K562 (cell line): ENCODE data around the gene PRDM10. TPM values are rescaled to one million over a fixed set of nuclear protein-coding genes. Genes with fewer than 3 reads are reported as not detected.

ENCODE experiments used
- ARID2 ChIP-seq: fragments of 450-650 bp; IDR thresholded peaks from 2 replicates; pipeline ENCODE4 v1.6.1; 2017; ENCODE audit warnings: antibody characterized with exemption, mild to moderate bottlenecking
- CBFA2T2 ChIP-seq: fragments of 450-650 bp; conservative IDR thresholded peaks from 2 replicates; pipeline ENCODE4 v1.6.1; 2017; ENCODE audit warnings: mild to moderate bottlenecking
- E2F3 ChIP-seq: fragments of 250-450 bp; sonication (Bioruptor Pico); IDR thresholded peaks from 2 replicates; pipeline ENCODE4 v1.4.0; 2020; ENCODE audit warnings: mild to moderate bottlenecking
- ELF4 ChIP-seq: fragments of 450-650 bp; formaldehyde crosslinking; IDR thresholded peaks from 2 replicates; pipeline ENCODE4 v1.4.0; 2022; ENCODE audit warnings: missing genetic modification characterization
- GTF2F1 ChIP-seq: IDR thresholded peaks from 2 replicates; pipeline ENCODE4 v1.6.1; 2011; ENCODE audit warnings: low read depth, low read length, improper control_type of control experiment
- LCOR ChIP-seq: sonication (generic); formaldehyde crosslinking; IDR thresholded peaks from 2 replicates; pipeline ENCODE4 v1.8.0; 2022; ENCODE audit warnings: mild to moderate bottlenecking, missing genetic modification reagents
- NR3C1 ChIP-seq: sonication (generic); formaldehyde crosslinking; IDR thresholded peaks from 2 replicates; pipeline ENCODE4 v1.8.1; 2022; ENCODE audit warnings: missing genetic modification reagents
- SMAD2 ChIP-seq: fragments of 150-350 bp; IDR thresholded peaks from 2 replicates; pipeline ENCODE4 v1.6.1; 2014; ENCODE audit warnings: low read depth, mild to moderate bottlenecking, low read length
- SMARCA4 ChIP-seq: fragments of 450-650 bp; IDR thresholded peaks from 2 replicates; pipeline ENCODE4 v1.6.1; 2016
- SRSF9 ChIP-seq: fragments of 200-400 bp; formaldehyde crosslinking; IDR thresholded peaks from 2 replicates; pipeline ENCODE4 v1.6.1; 2017; ENCODE audit warnings: low read depth, low read length, borderline replicate concordance
- ZKSCAN1 ChIP-seq: fragments of 150-350 bp; IDR thresholded peaks from 2 replicates; pipeline ENCODE4 v1.6.1; 2016; ENCODE audit warnings: low read depth, low read length
- ZNF316 ChIP-seq: fragments of 450-650 bp; IDR thresholded peaks from 2 replicates; pipeline ENCODE4 v1.6.1; 2016
- ZNF431 ChIP-seq: sonication (generic); formaldehyde crosslinking; IDR thresholded peaks from 2 replicates; pipeline ENCODE4 v1.8.0; 2022; ENCODE audit warnings: mild to moderate bottlenecking, missing genetic modification reagents
- ZNF785 ChIP-seq: fragments of 250-450 bp; sonication (Bioruptor Pico); IDR thresholded peaks from 2 replicates; pipeline ENCODE4 v1.4.0; 2020; ENCODE audit warnings: mild to moderate bottlenecking
- polyA plus RNA-seq, 8 experiments: library from polyadenylated mRNA; depleted of rRNA in 4 of 8; stranded (reverse) in 5 of 8; unstranded in 3 of 8; fragments of >200 nt; fragmentation: Nextera tagmentation in 2 of 8; fragmentation: Illumina TruSeq in 1 of 8; extraction: Ambion mirVana in 2 of 8; extraction: Trizol in 1 of 8; gene quantifications; 2 replicates each; pipeline versions ENCODE4 v1.2.1 to v1.2.3, GENCODE V29; 2011 to 2014; ENCODE audit warnings: inconsistent platforms in 1 of 8, missing spikeins in 1 of 8
- total RNA-seq, 7 experiments: library from RNA; depleted of rRNA in 6 of 7; stranded (reverse); fragments of >200 nt in 6 of 7; fragmentation: Illumina TruSeq in 2 of 7; extraction: Trizol in 2 of 7; gene quantifications; 2 replicates each; pipeline versions ENCODE4 v1.2.1 to v1.2.3, GENCODE V29; 2011 to 2021; ENCODE audit warnings: low replicate concordance in 1 of 7
- TF ChIP-seq, protein P1 (sequence below): sonication (generic); formaldehyde crosslinking; IDR thresholded peaks from 2 replicates; pipeline ENCODE4 v1.8.0; 2023; ENCODE audit warnings: missing genetic modification reagents, mild to moderate bottlenecking, borderline replicate concordance
- TF ChIP-seq, protein P2 (sequence below), 2 experiments: fragments of 450-650 bp; conservative IDR thresholded peaks; 2 replicates each; pipeline ENCODE4 v1.6.1; 2017; ENCODE audit warnings: mild to moderate bottlenecking in 2 of 2, moderate library complexity in 2 of 2
- TF ChIP-seq, protein P3 (sequence below): fragments of 250-450 bp; sonication (Bioruptor Pico); IDR thresholded peaks from 2 replicates; pipeline ENCODE4 v1.4.0; 2020; ENCODE audit warnings: mild to moderate bottlenecking, moderate library complexity

The PRDM10 gene
- total and polyA plus RNA-seq, 9 of the 15 experiments (the other 6 are each of a cell fraction or from before 2014, with no cell fraction given) = 0.89 to 9.3 (median 4.5) TPM

DNA sequence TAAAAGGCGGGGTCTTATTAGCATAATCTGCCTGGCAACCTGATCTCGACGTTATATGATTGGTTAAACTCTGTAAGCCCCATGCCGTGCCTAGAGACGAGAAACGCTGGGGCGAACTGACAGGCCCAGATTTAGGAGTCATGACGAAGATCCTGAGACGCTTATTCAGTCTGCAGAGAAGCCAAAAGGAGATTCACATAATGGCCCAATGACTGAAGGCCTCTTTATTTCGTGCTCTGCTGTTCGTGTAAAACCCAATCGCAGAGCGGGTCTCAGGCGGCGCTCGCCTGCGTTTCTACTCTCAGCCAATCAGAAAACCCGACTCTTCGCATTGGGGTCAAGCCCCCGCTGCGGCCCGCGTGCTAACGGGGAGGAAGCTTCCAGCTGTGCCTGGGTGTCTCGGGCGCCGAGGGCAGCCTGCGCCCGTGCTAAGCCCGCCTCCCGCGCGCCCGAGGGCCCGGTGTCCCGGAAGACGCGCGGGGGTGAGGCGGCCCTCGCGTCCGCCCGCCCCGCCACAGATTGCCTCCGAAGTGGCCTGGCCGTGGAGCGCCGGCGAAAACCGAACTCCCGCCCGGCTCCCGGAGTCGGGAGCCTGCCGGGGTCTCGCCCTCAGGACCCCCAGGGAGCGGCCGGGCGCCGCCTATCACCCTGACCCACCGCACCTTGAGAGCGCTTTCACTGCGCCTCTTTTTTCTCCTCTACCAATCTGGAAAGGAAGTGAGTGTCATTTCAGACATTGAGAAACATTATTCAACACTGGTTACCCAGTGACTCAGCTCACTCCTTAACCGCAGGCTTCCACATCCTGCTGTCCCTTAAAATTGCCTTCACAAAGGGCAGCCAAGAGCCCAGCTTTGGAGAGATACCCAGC lies 446 bp upstream of the PRDM10 start (continued):
- TF ChIP-seq ZNF431 = no peak
- no peak for TF ChIP-seq CBFA2T2
- no peak for TF ChIP-seq SMAD2
- no peak for TF ChIP-seq ELF4
- TF ChIP-seq, protein P1, sequence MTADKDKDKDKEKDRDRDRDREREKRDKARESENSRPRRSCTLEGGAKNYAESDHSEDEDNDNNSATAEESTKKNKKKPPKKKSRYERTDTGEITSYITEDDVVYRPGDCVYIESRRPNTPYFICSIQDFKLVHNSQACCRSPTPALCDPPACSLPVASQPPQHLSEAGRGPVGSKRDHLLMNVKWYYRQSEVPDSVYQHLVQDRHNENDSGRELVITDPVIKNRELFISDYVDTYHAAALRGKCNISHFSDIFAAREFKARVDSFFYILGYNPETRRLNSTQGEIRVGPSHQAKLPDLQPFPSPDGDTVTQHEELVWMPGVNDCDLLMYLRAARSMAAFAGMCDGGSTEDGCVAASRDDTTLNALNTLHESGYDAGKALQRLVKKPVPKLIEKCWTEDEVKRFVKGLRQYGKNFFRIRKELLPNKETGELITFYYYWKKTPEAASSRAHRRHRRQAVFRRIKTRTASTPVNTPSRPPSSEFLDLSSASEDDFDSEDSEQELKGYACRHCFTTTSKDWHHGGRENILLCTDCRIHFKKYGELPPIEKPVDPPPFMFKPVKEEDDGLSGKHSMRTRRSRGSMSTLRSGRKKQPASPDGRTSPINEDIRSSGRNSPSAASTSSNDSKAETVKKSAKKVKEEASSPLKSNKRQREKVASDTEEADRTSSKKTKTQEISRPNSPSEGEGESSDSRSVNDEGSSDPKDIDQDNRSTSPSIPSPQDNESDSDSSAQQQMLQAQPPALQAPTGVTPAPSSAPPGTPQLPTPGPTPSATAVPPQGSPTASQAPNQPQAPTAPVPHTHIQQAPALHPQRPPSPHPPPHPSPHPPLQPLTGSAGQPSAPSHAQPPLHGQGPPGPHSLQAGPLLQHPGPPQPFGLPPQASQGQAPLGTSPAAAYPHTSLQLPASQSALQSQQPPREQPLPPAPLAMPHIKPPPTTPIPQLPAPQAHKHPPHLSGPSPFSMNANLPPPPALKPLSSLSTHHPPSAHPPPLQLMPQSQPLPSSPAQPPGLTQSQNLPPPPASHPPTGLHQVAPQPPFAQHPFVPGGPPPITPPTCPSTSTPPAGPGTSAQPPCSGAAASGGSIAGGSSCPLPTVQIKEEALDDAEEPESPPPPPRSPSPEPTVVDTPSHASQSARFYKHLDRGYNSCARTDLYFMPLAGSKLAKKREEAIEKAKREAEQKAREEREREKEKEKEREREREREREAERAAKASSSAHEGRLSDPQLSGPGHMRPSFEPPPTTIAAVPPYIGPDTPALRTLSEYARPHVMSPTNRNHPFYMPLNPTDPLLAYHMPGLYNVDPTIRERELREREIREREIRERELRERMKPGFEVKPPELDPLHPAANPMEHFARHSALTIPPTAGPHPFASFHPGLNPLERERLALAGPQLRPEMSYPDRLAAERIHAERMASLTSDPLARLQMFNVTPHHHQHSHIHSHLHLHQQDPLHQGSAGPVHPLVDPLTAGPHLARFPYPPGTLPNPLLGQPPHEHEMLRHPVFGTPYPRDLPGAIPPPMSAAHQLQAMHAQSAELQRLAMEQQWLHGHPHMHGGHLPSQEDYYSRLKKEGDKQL (CRISPR knock-in tag) = no peak
- TF ChIP-seq SRSF9 = no peak
- TF ChIP-seq LCOR (CRISPR knock-in tag) = no peak
- peak; percentile 81 for TF ChIP-seq SMARCA4
- 0 out of 2 replicates have a peak, but pooled peaks have one; percentile 36 for TF ChIP-seq ZKSCAN1
- peak; percentile 88; the same call in 1 of the 2 replicates for TF ChIP-seq GTF2F1
- 0 out of 2 replicates have a peak, but pooled peaks have one; percentile 61 for TF ChIP-seq NR3C1 (CRISPR knock-in tag)
- TF ChIP-seq E2F3 = no peak
- TF ChIP-seq, protein P2, sequence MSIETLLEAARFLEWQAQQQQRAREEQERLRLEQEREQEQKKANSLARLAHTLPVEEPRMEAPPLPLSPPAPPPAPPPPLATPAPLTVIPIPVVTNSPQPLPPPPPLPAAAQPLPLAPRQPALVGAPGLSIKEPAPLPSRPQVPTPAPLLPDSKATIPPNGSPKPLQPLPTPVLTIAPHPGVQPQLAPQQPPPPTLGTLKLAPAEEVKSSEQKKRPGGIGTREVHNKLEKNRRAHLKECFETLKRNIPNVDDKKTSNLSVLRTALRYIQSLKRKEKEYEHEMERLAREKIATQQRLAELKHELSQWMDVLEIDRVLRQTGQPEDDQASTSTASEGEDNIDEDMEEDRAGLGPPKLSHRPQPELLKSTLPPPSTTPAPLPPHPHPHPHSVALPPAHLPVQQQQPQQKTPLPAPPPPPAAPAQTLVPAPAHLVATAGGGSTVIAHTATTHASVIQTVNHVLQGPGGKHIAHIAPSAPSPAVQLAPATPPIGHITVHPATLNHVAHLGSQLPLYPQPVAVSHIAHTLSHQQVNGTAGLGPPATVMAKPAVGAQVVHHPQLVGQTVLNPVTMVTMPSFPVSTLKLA (conservative IDR thresholded peaks at IDR 0.05) = peak; percentile 75 to 89
- peak; percentile 66 for TF ChIP-seq ZNF316
- TF ChIP-seq, protein P3, sequence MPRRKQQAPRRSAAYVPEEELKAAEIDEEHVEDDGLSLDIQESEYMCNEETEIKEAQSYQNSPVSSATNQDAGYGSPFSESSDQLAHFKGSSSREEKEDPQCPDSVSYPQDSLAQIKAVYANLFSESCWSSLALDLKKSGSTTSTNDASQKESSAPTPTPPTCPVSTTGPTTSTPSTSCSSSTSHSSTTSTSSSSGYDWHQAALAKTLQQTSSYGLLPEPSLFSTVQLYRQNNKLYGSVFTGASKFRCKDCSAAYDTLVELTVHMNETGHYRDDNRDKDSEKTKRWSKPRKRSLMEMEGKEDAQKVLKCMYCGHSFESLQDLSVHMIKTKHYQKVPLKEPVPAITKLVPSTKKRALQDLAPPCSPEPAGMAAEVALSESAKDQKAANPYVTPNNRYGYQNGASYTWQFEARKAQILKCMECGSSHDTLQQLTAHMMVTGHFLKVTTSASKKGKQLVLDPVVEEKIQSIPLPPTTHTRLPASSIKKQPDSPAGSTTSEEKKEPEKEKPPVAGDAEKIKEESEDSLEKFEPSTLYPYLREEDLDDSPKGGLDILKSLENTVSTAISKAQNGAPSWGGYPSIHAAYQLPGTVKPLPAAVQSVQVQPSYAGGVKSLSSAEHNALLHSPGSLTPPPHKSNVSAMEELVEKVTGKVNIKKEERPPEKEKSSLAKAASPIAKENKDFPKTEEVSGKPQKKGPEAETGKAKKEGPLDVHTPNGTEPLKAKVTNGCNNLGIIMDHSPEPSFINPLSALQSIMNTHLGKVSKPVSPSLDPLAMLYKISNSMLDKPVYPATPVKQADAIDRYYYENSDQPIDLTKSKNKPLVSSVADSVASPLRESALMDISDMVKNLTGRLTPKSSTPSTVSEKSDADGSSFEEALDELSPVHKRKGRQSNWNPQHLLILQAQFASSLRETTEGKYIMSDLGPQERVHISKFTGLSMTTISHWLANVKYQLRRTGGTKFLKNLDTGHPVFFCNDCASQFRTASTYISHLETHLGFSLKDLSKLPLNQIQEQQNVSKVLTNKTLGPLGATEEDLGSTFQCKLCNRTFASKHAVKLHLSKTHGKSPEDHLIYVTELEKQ (CRISPR knock-in tag) = no peak
- no peak for TF ChIP-seq ZNF785 (CRISPR knock-in tag)
- TF ChIP-seq ARID2 = no peak
